ENCODE results near the gene RNGTT.

DNA sequence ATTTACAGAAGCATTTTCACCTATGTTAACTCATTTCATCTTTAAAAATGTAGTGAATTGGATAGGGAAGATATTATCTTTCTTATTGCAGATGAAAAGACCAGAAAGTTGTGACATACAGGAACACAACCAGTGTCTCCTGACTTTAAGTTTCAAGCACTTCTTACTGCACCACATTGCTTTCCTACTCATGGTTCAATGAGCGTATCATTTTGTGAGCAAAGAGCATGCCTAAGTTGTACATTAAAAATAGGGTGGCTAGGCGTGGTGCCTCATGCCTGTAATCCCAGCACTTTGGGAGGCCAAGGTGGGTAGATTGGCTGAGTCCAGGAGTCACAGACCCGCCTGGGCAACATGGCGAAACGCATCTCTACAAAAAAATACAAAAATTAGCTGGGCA lies 21.2 kb upstream of the RNGTT start:
- TF ChIP-seq, protein P1, sequence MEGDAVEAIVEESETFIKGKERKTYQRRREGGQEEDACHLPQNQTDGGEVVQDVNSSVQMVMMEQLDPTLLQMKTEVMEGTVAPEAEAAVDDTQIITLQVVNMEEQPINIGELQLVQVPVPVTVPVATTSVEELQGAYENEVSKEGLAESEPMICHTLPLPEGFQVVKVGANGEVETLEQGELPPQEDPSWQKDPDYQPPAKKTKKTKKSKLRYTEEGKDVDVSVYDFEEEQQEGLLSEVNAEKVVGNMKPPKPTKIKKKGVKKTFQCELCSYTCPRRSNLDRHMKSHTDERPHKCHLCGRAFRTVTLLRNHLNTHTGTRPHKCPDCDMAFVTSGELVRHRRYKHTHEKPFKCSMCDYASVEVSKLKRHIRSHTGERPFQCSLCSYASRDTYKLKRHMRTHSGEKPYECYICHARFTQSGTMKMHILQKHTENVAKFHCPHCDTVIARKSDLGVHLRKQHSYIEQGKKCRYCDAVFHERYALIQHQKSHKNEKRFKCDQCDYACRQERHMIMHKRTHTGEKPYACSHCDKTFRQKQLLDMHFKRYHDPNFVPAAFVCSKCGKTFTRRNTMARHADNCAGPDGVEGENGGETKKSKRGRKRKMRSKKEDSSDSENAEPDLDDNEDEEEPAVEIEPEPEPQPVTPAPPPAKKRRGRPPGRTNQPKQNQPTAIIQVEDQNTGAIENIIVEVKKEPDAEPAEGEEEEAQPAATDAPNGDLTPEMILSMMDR (optimal IDR thresholded peaks at IDR 0.05 in 1 of 3, IDR thresholded peaks at IDR 0.05 in 1 of 3, conservative IDR thresholded peaks at IDR 0.05 in 1 of 3; ENCODE audit: extremely low read depth in 1 of 3, insufficient read depth in 2 of 3, low read length in 3 of 3), result no peak
- TF ChIP-seq EZH2 (IDR thresholded peaks at IDR 0.05; ENCODE audit: low read length), result no peak
